B cell (primary cell): ENCODE measurements around the gene IL31. TPM values are rescaled to one million over a fixed set of nuclear protein-coding genes. Genes with fewer than 3 reads are reported as not detected.

Source experiments
- ATAC-seq: fragments of 200-7000 bp; cut with Tn5 transposase; one replicate; pipeline ENCODE4 v1.10.0; 2021; ENCODE audit warnings: low read depth, mild to moderate bottlenecking, moderate number of reproducible peaks, moderate library complexity
- CTCF ChIA-PET: fragments of 350-600 bp; sonication (Branson Sonifier 250); formaldehyde crosslinking; loops from one replicate; lab custom pipeline; 2021; ENCODE audit warnings: antibody characterized with exemption, inconsistent platforms; lab: Charles Lee
- POLR2A ChIA-PET: fragments of 350-600 bp; sonication (Branson Sonifier 250); formaldehyde crosslinking; loops from one replicate; lab custom pipeline; 2021; ENCODE audit warnings: antibody characterized with exemption; lab: Charles Lee
- DNase-seq: peaks from one replicate; pipeline ENCODE4 v3.0.0; 2013
- H2AFZ ChIP-seq: 2 replicates; pipeline ENCODE4 v1.6.1; 2012; ENCODE audit warnings: mild to moderate bottlenecking, low read depth, low read length; ENCODE audit not compliant: insufficient read depth, poor library complexity, severe bottlenecking
- H3K27ac ChIP-seq, 2 donors: 1 replicate in 1 of 2; 2 replicates in 1 of 2; pipeline ENCODE4 v1.5.1; 2012 to 2013; ENCODE audit warnings: low read length in 2 of 2, mild to moderate bottlenecking in 2 of 2, moderate library complexity in 1 of 2
- H3K27me3 ChIP-seq, 4 experiments: fragments of 200-600 bp in 1 of 4; sonication (generic) in 1 of 4; replicated peaks in 1 of 4; 1 replicate in 2 of 4; 2 replicates in 2 of 4; pipeline versions ENCODE4 v1.6.1 to v1.7.0; 2013 to 2016; ENCODE audit warnings: low read length in 3 of 4, mild to moderate bottlenecking in 2 of 4, mixed read lengths in 1 of 4, moderate library complexity in 1 of 4; ENCODE audit not compliant: insufficient read depth in 4 of 4, control insufficient read depth in 3 of 4; ENCODE audit errors: control extremely low read depth in 1 of 4
- H3K36me3 ChIP-seq, 2 experiments: replicated peaks in 1 of 2; 1 replicate in 1 of 2; 2 replicates in 1 of 2; pipeline versions ENCODE4 v1.6.1 to v1.7.1; 2013; ENCODE audit warnings: low read length in 1 of 2; ENCODE audit not compliant: insufficient read depth in 2 of 2, control insufficient read depth in 1 of 2; ENCODE audit errors: control extremely low read depth in 1 of 2, extremely low read depth in 1 of 2
- H3K4me1 ChIP-seq, 2 donors: fragments of 200-600 bp in 1 of 2; sonication (generic) in 1 of 2; 1 replicate in 1 of 2; 2 replicates in 1 of 2; pipeline versions ENCODE4 v1.5.1 to v1.6.1; 2013 to 2017; ENCODE audit warnings: low read length in 2 of 2; ENCODE audit not compliant: control insufficient read depth in 2 of 2, insufficient read depth in 2 of 2
- H3K4me2 ChIP-seq: replicated peaks from 2 replicates; pipeline ENCODE3; 2012; ENCODE audit warnings: mild to moderate bottlenecking, low read depth, low read length; ENCODE audit not compliant: poor library complexity, severe bottlenecking
- H3K4me3 ChIP-seq, 5 experiments: fragments of 200-600 bp in 1 of 5; sonication (generic) in 1 of 5; 1 replicate in 3 of 5; 2 replicates in 2 of 5; pipeline versions ENCODE4 v1.5.1 to v1.7.0; 2011 to 2016; ENCODE audit warnings: low read length in 4 of 5, mild to moderate bottlenecking in 4 of 5, low read depth in 2 of 5, control low read depth in 1 of 5, moderate library complexity in 1 of 5; ENCODE audit not compliant: insufficient read depth in 1 of 5; ENCODE audit errors: control extremely low read depth in 1 of 5, extremely low read depth in 1 of 5
- H3K79me2 ChIP-seq: fragments of 200-600 bp; sonication (generic); one replicate; pipeline ENCODE4 v1.6.0; 2016; ENCODE audit warnings: low read length; ENCODE audit not compliant: control insufficient read depth, insufficient read depth
- H3K9ac ChIP-seq: fragments of 200-600 bp; sonication (generic); 2 replicates; pipeline ENCODE4 v1.6.1; 2017; ENCODE audit warnings: mild to moderate bottlenecking, low read length, moderate library complexity
- H3K9me3 ChIP-seq, 3 donors: one replicate each; pipeline versions ENCODE4 v1.6.1 to v1.7.1; 2013; ENCODE audit warnings: low read length in 2 of 3; ENCODE audit not compliant: control insufficient read depth in 2 of 3, insufficient read depth in 1 of 3; ENCODE audit errors: control extremely low read depth in 1 of 3
- H4K20me1 ChIP-seq: 2 replicates; pipeline ENCODE4 v1.6.0; 2012; ENCODE audit warnings: mild to moderate bottlenecking, low read length; ENCODE audit not compliant: insufficient read depth, control insufficient read depth, poor library complexity, severe bottlenecking
- H3K27ac Mint-ChIP-seq: one replicate; pipeline ENCODE4 v1.8.0; 2021; ENCODE audit warnings: mixed read lengths
- H3K27me3 Mint-ChIP-seq: one replicate; pipeline ENCODE4 v1.8.0; 2021; ENCODE audit warnings: mixed read lengths
- H3K4me1 Mint-ChIP-seq: one replicate; pipeline ENCODE4 v1.8.0; 2021; ENCODE audit warnings: mixed read lengths
- H3K4me3 Mint-ChIP-seq: one replicate; pipeline ENCODE4 v1.8.0; 2021; ENCODE audit warnings: mixed read lengths
- H3K9me3 Mint-ChIP-seq: one replicate; pipeline ENCODE4 v1.8.0; 2022; ENCODE audit warnings: mixed read lengths; ENCODE audit not compliant: insufficient read depth
- CTCF ChIP-seq: fragments of 200-600 bp; IDR thresholded peaks from one replicate; pipeline ENCODE4 v1.8.0; 2022; ENCODE audit warnings: antibody characterized with exemption, mild to moderate bottlenecking
- EZH2 ChIP-seq: IDR thresholded peaks from 2 replicates; pipeline ENCODE4 v1.6.1; 2012; ENCODE audit warnings: borderline replicate concordance, low read depth, mild to moderate bottlenecking, moderate library complexity, low read length; ENCODE audit not compliant: insufficient read depth, poor library complexity, severe bottlenecking
- WGBS: methylation state at CpG from one replicate; pipeline ENCODE4 v1.1.5; 2013; ENCODE audit warnings: missing lambda C conversion rate; ENCODE audit not compliant: insufficient coverage; 5-methylcytosine and 5-hydroxymethylcytosine counted together
- intact Hi-C: fragments of 100-400 bp; cut with micrococcal nuclease; formaldehyde crosslinking; loops from one replicate; pipeline ENCODE4 v1.10.0; 2022
- polyA plus RNA-seq: library from polyadenylated mRNA; depleted of rRNA; stranded (reverse); fragments of >200 nt; gene quantifications from 2 replicates; pipeline ENCODE4 v1.2.3, GENCODE V29; 2012
- total RNA-seq, 2 donors: library from RNA; stranded (reverse); fragments of 120-200 nt in 1 of 2; gene quantifications; 1 replicate in 1 of 2; 2 replicates in 1 of 2; pipeline versions ENCODE4 v1.2.3 to v1.2.4, GENCODE V29; 2013 to 2022

The IL31 gene
- total and polyA plus RNA-seq, 2 donors (not counting 1 experiment from before 2014, with no cell fraction given): not detected

GRCh38 chr12:122124370-122124769 lies 49.7 kb downstream of the IL31 start:
- ATAC-seq: no peak
- WGBS: 100% methylated on average over 3 of the region's 14 CpGs
- intact Hi-C loops: loop anchor here (5.0 kb wide), 1 partner anchor 42 kb away; no protein-coding TSS in a partner anchor

More at GRCh38 chr12:122124370-122124769, 49.7 kb downstream of the IL31 start:
- Histone ChIP-seq H3K9ac (no peak overlapping the region), H3K4me3 (no peak overlapping the region), H2AFZ (no peak overlapping the region), H3K79me2 (peaks cover 64% of the 10 kb centered on the region), H3K36me3 (peaks cover 2 to 27% of the 10 kb centered on the region in 2 experiments), H3K4me2 (no peak overlapping the region), H3K4me1 (peaks cover 7 to 10% of the 10 kb centered on the region in 2 donors), H3K27ac (no peak overlapping the region), H3K27me3 (no peaks in the 10 kb centered on the region), H4K20me1 (peaks cover 70% of the 10 kb centered on the region), H3K9me3 (no peaks in the 10 kb centered on the region)
- Mint-ChIP-seq H3K9me3 (no peaks in the 10 kb centered on the region), H3K27me3 (no peaks in the 10 kb centered on the region), H3K4me1 (peaks cover 21% of the 10 kb centered on the region), H3K27ac (no peak overlapping the region), H3K4me3 (no peak overlapping the region)
- TF ChIP-seq CTCF: no peak
- no peak for TF ChIP-seq EZH2
- DNase-seq: no peak
- ChIA-PET POLR2A (no interaction called here), CTCF (interaction anchor here (0.6 to 9.7 kb wide), 19 partner anchors 36 to 323 kb away, joined by 3 to 154 read pairs (median 6); partner anchors contain the start of genes CFAP251 and MLXIP)
